HG03095 (cell line): Measurements from ENCODE around the gene NDUFS8.
A peak's percentile ranks its signal among the peaks of the same experiment; 100 is the strongest.
"Not testable (repeated sequence)": the region's sequence is repeated elsewhere in the genome, so short reads cannot be mapped to it uniquely, and the experiment has no call there.

Source experiments
- ATAC-seq: cut with Tn5 transposase; IDR thresholded peaks from one replicate; pipeline ENCODE4 v1.9.1; 2021; ENCODE audit warnings: moderate library complexity; ENCODE audit not compliant: unreplicated experiment

The NDUFS8 gene

DNA sequence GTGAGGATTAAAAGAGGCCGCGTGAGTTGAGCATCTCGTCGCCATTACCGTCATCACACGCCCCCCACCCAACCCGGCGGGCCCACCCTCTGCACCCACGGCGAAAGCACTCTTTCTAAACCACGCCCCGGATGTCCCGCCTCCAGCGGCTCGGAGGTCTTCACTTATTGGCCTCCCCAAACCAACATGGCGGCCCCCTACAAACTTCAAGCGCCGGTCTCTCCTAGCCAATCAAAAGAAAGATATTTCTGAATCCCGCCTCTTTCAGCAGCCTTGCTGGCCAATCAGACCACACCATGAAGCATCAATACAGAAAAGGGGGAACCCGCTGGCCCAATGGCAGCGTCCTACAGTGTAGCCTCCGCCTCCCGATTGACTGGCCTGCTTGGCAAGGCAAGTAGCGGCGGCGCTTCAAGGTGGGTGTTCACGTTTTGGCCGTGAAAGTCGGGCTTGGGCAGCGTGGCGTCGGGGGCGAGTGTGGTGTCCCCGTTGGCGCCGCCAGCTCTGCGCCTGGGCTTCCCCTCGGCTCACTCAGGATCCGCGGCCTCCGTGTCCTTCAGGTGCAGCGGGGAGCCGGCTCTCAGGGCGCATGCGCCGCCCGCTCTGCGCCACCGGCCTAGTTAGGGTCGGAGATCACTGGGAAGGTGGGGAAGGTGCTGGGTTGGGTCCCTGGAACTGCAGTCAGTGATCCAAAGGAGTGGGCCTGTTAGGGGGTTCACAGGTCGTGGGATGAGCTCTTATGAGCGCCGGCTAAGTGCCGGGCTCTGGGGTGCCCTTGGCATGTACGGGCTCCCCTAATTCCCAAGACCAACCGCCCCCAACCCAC is at the start of gene NDUFS8:
Gene NDUFS8, plus strand, starts transcription at position 364 of the 826 bp plus-strand sequence. CDS start 1,471 bp downstream, outside the sequence.
- ATAC-seq = peak; percentile 84

DNA sequence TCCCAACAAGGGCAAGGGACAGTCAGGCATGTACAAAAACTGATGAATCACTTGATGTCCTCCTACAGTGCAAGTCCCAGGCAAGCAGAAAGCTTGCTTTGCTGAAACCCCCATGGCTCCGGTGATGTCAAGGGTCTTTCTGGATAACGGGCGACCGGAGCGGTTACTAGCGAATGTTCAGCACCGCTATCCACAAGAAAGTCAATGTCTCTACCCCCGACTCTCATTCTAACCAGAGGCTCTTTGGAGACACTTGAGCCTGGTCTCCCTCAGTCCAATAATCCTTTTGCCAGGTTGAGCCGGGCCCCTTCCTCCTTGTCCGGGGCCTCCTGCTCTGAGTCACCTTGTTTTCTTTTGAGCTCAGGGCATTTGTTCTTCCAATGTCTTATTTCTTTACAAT is 49.3 kb upstream of the NDUFS8 start:
- not testable (repeated sequence) for ATAC-seq

- not testable (repeated sequence) for ATAC-seq
Observed at GRCh38 chr11:67982255-67982857, 48.1 kb upstream of the NDUFS8 start.

GRCh38 chr11:67983951-67984350 is 46.5 kb upstream of the NDUFS8 start:
- ATAC-seq = no peak

DNA sequence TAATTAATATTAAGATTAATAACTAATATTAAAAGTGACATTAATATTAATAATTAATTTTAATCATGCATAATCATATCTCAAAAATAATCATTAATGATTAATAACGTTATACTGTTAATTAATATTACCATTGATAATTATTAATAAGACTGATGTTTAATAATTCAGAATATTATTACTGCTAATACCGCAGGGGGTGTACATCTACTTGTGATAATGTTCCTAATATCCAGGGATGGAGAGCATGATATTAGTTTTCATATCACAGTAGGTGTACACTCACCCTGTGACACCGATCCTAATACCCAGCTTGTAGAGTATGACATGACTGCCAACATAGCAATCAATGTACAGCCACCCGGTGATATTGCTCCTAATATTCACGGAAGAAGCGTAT is 45.2 kb upstream of the NDUFS8 start:
- not testable (repeated sequence) for ATAC-seq

- not testable (repeated sequence) for ATAC-seq
Observed at GRCh38 chr11:67990546-67991346, 39.7 kb upstream of the NDUFS8 start.

GRCh38 chr11:67991347-67992121 is 38.9 kb upstream of the NDUFS8 start:
- not testable (repeated sequence) for ATAC-seq

DNA sequence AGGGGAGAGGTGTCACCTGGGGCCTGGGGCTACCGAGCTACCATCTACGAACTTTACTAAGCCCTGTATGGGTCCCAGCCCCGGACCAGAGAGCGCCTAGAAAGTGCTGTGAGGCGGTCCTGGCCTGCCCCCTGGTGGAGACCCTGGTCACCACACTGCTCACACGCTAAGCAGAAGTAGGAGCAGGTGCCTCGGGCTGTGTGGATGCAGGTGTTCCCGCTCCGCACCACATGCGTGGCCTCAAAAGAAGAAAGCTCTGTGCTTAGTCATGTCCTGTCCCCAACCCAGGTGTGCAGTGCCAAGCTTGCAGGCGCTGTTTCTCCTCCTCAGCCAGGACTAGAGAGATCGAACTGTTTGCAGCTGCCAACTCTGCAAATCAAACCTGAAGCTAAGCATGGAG is 36.7 kb upstream of the NDUFS8 start:
- ATAC-seq = not testable (repeated sequence)

DNA sequence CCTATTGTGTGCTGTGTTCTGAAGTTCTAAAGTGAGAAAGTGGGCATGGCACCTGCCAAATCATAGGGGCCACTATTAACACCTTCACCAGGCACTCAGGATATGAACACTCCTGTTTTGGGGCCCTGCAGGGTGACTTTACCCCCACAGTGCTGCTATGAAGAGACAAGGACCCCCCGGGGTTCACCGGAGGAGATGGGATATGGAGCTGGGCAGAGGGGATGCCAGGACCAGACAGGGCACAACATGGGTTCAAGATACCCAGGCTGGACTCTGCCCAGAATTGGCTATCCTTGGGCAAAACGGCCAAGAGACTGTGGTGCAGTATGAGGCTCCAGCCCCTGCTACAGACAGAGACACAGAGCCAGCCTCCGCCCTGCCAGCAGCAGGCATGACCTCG is 36.1 kb upstream of the NDUFS8 start:
- ATAC-seq = not testable (repeated sequence)

GRCh38 chr11:67995129-67995528 is 35.4 kb upstream of the NDUFS8 start:
- ATAC-seq = not testable (repeated sequence)

- ATAC-seq = not testable (repeated sequence)
Observed at GRCh38 chr11:67995579-67995978, 34.9 kb upstream of the NDUFS8 start.

DNA sequence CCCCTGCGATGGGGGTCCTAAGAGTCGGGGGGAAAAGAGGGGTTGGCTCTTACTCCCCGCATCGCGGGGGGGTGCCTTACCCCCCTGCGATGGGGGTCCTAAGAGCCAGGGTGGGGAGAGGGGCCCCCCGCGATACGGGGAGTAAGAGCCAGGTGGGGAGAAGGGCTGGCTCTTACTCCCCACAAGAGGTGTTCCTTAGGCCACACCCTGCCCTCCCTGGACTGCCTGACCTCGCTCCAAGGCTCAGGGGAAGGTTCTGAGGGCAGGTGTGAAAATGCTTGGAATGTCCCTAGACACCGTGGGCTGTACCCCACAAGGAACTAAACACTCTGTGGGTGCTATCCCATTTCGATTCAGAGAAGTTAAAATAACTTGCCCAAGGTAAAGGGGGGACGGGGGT is 34.4 kb upstream of the NDUFS8 start:
- ATAC-seq = no peak

GRCh38 chr11:67996622-67997474 is 33.6 kb upstream of the NDUFS8 start:
- ATAC-seq = no peak

DNA sequence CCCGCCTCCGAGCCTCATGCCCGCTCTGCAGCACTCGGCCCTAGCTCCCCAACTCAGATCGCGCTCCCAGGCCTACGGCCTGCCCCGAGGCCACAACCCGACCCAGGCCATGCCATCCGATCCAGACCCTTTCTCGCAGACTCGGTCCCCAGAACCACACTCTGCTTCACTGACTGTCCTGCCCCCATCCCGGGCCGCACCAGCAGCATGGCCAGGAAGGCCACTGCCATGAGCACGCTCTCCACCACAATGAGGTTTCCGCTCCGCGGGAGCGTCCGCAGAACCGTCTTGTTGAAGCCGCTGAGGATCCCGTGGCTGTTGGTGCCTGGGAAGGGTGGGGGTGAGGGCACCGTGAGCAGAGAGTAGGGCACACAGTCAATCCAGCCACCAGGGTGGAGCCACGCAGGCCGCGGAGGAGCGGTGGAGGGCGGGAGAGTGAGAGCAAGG is 33.0 kb upstream of the NDUFS8 start:
- ATAC-seq = no peak

DNA sequence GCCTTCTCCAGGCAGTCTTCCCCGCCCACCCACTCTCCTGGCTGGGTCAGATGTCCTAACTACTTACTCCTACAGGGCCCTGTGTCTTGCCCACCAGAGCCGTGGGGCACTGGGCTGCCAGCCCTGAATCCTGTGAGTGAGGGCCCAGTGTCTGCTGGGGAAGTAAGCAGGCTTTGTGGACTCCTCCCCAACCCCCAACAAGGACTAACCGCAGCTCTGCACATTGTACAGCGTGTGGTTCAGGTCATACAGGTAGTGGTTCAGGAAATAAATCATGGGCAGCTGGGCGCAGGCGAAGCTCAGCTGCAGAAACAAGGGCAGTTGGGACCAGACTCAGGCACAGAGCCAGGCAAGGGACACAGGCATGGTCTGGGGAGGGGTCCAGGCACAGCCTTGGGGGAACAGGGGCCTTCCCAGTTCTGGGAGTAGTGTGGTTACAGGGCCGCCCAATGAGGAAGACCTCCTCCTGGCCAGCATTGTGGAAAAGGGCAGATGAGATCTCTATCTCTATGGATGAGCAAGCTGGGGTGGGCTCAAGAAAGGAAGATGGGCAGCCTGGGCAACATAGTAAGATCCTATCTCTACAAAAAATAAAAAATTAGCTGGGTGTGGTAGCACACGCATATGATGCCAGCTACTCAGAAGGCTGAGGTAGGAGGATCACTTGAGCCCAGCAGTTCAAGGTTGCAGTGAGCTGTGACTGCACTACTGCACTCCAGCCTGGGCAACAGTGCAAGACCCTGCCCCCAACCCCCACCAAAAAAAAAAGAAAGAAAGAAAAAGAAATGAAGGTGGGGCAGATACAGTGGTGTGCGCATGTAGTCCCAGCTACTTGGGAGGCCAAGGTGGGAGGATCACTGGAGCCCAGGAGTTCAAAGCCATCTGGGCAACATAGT is 32.1 kb upstream of the NDUFS8 start:
- ATAC-seq = no peak

- ATAC-seq = no peak
Observed at GRCh38 chr11:67999201-67999629, 31.3 kb upstream of the NDUFS8 start.

- no peak for ATAC-seq
Observed at GRCh38 chr11:67999704-68000103, 30.8 kb upstream of the NDUFS8 start.

DNA sequence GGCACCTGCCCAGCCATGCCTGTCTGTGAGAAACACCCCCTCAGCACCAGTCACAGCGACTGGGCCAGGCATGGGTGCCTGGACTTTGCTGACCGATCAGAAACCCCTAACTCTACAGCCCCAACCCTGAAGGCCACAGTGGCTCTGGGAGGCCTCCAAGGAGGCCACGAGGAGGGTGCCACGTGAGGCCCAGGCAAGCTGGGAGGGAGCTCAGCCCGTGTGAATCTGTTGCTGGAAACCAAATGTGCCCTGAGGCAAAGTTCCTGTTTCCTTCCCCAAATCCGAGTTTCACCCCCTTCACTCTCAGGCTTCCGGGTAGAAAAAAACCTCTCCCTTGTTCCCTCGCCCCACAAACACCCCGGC is 27.9 kb upstream of the NDUFS8 start:
- peak; percentile 27 for ATAC-seq
